GM21423 (cell line): ENCODE results near the gene HLX.

Experiments used
- ATAC-seq: cut with Tn5 transposase; IDR thresholded peaks from one replicate; pipeline ENCODE4 v1.9.1; 2021; ENCODE audit warnings: mild to moderate bottlenecking, moderate library complexity; ENCODE audit not compliant: unreplicated experiment

HLX gene

DNA sequence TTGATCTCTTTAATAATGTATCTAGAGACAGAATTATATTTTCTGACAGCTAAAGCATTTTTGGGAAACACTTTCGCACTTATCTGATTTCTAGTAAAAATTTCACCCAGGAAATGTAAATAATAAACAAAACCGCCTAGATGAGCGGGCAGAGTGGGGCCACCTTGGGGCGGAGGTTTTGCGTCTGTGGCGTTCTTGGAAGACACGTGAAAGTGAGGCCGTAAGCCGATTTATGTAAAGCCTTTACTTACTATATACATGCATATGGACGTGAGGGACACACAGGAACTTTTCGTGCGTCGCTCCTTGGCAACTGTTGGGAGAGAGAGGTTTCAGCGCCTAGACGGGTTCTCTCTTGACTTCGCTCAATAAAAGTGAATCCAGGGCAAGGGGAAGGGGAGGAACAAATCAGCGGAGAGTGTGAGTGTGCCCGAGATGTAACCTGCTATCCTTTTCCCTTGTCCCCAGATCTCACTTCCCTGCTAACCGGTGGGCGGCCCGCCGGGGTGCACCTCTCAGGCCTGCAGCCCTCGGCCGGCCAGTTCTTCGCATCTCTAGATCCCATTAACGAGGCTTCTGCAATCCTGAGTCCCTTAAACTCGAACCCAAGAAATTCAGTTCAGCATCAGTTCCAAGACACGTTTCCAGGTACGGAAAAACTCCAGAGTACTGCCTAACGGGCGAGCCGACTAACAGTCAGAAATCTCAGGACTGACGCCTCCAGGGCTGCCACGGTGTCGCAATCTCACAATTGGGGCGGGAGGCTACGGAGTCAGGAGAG lies 1.7 kb downstream of the HLX start:
- peak; percentile 32 for ATAC-seq

GRCh38 chr1:220882061-220882891 lies 3.0 kb downstream of the HLX start:
- ATAC-seq, result no peak

DNA sequence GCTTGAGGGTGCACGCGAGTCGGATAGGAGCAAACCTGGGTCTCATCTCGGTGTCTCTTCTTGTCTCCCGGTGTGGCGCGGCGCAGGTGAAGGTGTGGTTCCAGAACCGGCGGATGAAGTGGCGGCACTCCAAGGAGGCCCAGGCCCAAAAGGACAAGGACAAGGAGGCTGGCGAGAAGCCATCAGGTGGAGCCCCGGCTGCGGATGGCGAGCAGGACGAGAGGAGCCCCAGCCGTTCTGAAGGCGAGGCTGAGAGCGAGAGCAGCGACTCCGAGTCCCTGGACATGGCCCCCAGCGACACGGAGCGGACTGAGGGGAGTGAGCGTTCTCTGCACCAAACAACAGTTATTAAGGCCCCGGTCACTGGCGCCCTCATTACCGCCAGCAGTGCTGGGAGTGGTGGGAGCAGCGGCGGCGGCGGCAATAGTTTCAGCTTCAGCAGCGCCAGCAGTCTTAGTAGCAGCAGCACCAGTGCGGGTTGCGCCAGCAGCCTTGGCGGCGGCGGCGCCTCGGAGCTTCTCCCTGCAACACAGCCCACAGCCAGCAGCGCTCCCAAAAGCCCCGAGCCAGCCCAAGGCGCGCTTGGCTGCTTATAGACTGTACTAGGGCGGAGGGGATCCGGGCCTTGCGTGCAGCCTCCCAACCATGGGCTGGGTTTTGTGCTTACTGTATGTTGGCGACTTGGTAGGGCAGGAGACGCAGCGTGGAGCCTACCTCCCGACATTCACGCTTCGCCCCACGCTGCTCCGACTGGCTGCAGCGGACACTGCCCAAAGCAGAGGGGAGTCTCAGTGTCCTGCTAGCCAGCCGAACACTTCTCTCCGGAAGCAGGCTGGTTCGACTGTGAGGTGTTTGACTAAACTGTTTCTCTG lies 5.1 kb downstream of the HLX start:
- no peak for ATAC-seq

GRCh38 chr1:220884981-220885918 lies 6.0 kb downstream of the HLX start:
- no peak for ATAC-seq

DNA sequence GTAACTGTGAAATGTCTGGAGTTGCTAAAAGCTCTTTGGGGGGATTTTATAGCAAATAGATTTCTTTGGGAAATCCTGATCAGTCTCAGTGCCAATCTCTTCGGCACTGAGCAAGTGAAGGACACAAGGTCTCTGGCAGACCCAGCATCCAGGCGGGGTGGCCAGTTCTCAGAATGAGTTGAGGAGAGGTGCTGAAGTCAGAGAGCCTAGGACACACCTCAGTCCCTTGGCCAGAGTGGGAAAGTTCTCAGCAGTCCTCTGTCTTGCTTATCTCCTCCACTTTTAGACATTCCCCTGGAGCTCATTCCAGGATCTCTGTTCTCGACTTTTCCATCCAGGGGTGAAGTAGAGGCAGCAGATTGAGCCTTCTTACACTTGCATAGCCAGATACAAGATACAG lies 6.7 kb downstream of the HLX start:
- ATAC-seq, result no peak

- no peak for ATAC-seq
These were observed 7.4 kb downstream of the HLX start for GRCh38 chr1:220886470-220887201.

- ATAC-seq, result no peak
These were observed 7.9 kb downstream of the HLX start for GRCh38 chr1:220887202-220887519.

- no peak for ATAC-seq
These were observed 8.5 kb downstream of the HLX start for GRCh38 chr1:220887520-220888416.

GRCh38 chr1:220888417-220888986 lies 9.3 kb downstream of the HLX start:
- ATAC-seq, result no peak

- ATAC-seq, result no peak
These were observed 10.1 kb downstream of the HLX start for GRCh38 chr1:220889333-220889732.

GRCh38 chr1:220889848-220890287 lies 10.6 kb downstream of the HLX start:
- ATAC-seq, result no peak

DNA sequence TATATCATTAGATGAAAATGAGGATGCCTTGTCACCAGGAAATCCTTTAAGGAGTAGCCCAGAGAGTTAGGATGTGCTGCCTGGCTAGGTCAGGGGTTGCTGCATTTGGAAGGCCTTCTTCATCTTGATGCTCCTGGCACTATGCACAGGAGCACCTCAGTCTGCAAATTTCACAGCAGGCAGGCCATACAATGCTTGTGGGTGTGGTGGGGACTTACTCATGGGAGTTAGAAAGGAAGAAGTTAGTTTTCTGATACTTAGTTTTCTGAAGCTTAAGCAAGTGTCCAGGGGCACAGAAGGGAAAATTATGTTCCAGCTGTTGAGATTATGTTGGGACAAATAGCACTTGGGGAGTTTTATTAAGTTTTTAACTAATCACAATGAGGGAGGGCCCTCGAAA lies 11.4 kb downstream of the HLX start:
- ATAC-seq, result no peak

- ATAC-seq, result no peak
These were observed 12.2 kb downstream of the HLX start for GRCh38 chr1:220891224-220892085.

DNA sequence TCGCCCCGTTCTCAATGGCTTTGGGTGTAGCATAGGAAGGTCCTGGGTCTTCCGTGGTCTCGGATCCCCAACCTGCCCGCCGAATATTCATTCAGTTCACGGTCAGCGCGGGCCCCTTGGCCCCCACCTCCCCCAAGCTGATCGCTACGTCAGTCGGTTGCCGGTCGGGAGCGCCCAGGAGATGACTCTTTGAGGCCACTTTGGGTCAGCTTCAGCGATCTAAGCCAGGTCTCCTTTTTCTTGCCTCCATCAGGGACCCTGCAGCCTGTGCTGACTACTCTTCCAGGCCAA lies 12.8 kb downstream of the HLX start:
- no peak for ATAC-seq

DNA sequence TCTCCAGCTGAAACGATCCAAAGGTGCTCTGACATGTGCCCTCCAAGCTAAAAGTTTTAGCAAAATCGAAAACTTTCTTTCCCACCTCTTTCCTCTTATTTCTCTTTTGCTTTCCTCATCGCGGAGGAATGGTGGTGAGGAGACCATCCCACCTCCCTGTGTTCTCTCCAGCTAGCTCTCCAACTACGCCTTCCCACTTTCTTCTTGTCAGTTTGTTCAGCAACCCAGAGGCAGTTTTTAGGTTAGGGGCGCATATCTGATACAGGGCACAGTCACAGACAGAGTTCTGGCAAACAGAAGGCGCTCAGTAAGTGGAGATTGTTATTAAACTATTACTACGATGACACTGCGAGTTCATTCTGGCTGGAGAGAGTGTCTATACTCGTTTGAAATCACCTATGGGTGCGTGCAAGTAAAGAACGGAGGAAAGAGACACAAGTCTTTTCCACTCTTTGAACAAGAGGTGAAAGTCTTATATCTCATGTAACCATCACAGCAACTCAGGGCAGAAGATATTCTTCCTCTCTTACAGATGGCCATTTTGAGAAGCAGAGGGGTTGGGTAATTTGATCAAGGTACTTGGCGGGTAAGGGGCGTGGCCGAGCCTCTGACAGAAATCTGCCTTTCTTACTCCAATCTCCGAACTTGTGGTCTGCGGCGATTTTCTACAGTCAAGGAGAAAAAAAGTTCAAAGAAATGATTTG lies 13.9 kb downstream of the HLX start:
- ATAC-seq, result no peak

DNA sequence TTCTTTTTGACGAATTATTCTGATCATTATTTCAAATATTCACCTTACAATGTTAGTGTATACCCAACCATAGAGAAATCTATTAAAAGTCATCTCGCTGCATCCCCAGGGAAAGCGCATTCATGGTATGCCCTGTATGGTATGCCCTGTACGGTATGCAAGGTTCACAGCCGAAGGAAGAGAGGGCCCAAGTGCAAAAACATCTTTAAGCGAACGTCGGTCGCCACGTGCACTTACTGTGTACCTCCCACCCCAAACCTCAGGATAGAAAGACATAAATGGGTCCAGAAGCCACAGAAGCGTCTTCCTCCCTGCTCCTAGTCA lies 14.4 kb downstream of the HLX start:
- no peak for ATAC-seq
